Measurements from ENCODE around the gene WNT7A.

WNT7A gene

GRCh38 chr3:13776253-13777050, 103.4 kb downstream of the WNT7A start:
- no peak for FAIRE-seq

DNA sequence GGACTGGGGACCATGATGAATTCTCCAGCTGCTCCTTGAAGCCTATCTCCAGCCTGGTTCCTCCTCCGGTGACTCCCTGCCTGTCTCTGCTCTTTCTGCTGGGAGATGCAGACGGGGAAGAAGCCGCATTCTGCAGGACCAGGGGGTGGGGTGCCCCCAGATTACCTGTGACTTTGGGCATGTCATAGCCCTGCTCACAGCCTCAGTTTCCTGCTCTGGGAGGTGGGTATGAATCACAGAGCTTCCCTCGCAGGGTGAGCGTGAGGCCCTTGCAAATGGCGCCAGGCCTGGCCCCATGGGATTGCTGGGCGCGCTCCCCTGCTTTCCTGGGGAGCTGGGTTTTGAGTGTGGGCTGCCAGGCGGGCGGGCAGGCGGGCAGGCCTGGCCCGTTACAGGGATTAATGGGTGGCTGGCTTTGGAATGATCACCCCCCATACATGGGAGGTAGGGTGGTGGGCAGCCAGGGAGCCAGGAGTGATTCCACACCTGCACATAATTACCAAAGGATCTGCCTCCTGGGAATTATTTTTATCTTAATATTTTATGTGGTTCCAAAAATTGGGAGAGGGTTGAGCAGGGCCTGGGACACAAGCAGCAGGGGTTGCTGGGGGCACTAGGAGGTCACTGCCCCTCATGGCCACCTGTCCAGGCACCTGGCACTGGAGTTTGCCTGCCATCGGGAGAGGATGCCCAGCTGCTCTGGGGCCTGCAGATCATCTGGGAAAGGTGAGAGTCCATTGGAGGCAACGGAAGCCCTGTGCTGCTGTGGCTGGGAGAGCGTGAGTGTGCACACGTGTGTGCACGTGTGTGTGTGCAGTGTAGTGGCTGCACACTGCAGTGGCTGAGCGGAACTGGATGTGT, 106.8 kb downstream of the WNT7A start:
- no peak for DNase-seq (ENCODE audit: low spot score)
- FAIRE-seq = peak; percentile 89

More at GRCh38 chr3:13776253-13777050, 103.4 kb downstream of the WNT7A start:
- DNase-seq (ENCODE audit: low spot score) = no peak

DNA sequence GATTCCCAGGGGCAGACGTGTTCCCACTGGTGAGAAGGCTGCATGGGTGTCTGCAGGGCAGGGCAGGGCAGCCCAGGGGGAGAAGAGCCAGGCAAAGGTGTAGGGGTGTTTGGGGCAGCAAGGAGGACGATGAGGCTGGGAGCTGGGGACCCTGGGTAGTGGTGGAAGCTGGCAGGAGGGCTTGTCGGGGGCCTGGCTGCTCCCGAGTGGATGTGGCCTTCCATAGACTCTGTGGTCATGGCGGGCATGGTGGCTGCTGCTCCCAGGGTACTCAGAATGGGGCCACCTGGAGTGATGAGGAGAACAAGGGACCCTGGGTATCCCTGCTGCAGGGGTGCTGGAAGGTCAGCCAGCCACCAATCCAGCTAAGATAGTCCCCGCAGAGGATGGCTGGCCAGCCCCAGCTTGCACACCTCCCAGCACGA, 107.5 kb downstream of the WNT7A start:
- FAIRE-seq = no peak
- no peak for DNase-seq (ENCODE audit: low spot score)

DNA sequence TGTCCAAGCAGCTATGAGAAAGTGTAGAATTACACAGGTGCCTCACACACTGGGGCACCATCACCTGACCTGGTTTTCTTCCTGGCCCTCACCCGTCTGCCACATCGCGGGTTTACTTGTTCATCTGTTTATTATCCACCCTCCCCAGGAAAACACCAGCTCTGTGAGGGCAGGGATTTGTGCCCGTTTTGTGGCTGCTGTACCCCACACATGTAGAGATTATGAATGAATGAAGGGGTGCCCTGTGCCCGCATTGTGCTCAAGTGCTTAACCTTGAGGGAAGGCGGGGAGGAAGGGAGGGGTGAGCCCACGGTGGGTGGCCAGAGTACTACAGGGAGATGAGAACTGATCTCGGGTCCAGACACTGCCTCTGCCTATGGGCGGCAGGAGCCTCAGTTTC, 108.4 kb downstream of the WNT7A start:
- FAIRE-seq (no peak), DNase-seq (ENCODE audit: low spot score) (no peak)

GRCh38 chr3:13770170-13771169, 109.4 kb downstream of the WNT7A start:
- FAIRE-seq (no peak), DNase-seq (ENCODE audit: low spot score) (peak; percentile 53)

DNA sequence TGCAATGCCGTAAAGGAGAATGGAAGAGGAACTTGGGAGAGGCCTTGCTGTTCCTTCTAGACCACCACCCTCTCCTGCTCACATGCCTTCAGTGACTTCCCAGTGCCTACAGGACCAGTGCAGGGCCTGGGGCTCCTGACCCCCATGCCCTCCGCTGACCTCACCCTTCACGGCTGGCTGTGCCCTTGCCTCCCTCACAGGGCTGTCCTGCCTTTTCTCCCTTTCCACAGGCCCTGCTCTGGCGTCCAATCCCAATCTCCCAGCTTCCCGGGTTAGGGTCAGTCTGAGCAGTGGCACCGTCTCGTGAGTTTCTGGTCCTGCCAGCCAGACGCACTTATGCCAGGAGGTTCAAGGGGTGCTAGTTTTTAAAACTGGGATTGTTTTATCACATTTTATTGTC, 110.4 kb downstream of the WNT7A start:
- FAIRE-seq = no peak
- DNase-seq (ENCODE audit: low spot score) = no peak

DNA sequence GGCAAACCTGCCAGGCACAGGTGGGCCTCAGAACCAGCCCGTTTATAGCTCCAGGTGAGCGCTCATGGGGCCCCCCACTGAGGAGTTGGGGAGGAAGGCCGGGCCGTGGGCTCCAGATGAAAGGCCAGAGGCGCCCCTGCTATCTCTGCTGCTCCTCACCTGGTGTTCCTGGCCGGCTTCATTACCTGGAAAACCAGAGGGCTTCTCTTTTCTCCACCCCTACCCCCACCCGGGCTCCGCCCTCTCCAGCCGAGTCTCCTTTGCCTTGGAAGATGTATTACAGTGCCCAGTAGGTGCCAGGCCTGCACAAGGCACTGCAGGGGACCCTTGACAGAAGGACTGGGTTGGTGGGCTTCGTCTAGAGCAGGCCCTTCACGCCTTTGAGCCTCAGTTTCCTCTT, 111.4 kb downstream of the WNT7A start:
- FAIRE-seq = no peak
- DNase-seq (ENCODE audit: low spot score) = no peak

GRCh38 chr3:13767896-13768295, 112.0 kb downstream of the WNT7A start:
- no peak for FAIRE-seq
- no peak for DNase-seq (ENCODE audit: low spot score)

DNA sequence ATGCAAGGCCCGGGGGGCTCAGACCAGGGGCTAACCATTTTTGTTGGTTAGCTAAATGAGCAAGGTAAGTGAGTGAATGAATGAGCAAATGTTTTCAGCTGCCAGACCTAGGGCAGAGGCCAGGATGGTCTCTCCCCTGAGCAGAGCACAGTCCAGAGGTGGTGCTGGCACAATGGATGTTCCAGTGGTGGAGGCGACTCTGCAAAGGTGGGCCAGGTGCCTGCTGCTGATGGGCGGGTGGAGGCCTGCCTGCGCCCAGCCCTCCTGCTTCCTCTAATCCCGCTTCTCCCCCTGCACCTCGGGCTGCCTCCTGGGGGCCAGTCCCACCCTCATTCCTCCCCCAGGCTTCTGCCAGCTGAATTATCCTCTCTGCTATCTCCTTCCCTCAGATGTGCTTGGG, 112.8 kb downstream of the WNT7A start:
- DNase-seq (ENCODE audit: low spot score) = no peak
- FAIRE-seq = no peak
